ENCODE data around the gene AP4B1.

Gene AP4B1

DNA sequence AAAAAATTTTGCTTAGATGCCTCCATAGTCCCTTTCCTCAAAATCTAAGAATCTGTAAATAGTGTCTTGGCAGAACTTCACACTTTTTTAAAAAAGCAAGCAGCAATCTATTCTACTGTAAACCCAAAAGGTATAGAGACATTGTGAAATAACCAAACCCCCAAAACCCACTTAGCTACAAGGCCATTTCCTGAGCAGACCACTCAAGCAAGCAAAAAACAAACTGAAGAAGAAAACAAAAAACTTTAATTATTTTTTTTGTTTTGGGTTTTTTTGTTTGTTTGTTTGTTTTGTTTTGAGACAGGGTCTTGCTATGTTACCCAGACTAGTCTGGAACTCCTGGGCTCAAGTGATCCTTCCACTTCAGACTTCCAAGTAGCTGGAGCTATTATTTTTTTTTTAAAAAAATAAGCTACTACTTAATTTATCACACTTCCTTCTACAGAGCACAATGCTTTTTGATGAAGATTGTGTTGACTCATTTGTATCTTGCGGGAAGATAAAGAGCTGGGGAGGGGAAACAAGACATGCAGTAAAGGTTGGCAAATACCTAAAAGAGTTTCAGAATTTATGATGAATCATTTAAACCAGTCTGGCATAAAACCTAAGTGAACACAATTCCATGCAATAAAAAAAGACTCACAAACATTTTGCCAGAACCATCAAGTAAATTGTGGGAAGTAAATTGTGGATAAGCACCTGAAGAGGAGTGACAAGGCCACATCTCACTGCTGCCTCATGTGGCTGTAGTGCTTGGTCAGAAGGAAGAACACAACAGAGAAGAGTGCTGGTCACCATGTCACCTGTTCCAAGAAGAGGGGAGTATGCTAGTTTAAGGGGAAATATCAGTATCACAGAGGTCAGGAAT is 30.4 kb downstream of the AP4B1 start:
- Histone ChIP-seq H3K4me1 (no peaks in the 10 kb centered on the region), H3K27me3 (no peaks in the 10 kb centered on the region), H3K4me3 (no peak overlapping the region), H3K27ac (no peak overlapping the region), H3K36me3 (no peaks in the 10 kb centered on the region), H3K9me3 (no peaks in the 10 kb centered on the region)
- intact Hi-C loops (cut with DNase I; ENCODE audit: low total_unique reads) = no loop called here
- TF ChIP-seq, protein P1, sequence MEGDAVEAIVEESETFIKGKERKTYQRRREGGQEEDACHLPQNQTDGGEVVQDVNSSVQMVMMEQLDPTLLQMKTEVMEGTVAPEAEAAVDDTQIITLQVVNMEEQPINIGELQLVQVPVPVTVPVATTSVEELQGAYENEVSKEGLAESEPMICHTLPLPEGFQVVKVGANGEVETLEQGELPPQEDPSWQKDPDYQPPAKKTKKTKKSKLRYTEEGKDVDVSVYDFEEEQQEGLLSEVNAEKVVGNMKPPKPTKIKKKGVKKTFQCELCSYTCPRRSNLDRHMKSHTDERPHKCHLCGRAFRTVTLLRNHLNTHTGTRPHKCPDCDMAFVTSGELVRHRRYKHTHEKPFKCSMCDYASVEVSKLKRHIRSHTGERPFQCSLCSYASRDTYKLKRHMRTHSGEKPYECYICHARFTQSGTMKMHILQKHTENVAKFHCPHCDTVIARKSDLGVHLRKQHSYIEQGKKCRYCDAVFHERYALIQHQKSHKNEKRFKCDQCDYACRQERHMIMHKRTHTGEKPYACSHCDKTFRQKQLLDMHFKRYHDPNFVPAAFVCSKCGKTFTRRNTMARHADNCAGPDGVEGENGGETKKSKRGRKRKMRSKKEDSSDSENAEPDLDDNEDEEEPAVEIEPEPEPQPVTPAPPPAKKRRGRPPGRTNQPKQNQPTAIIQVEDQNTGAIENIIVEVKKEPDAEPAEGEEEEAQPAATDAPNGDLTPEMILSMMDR (IDR thresholded peaks at IDR 0.05) = no peak
- DNase-seq = no peak

DNA sequence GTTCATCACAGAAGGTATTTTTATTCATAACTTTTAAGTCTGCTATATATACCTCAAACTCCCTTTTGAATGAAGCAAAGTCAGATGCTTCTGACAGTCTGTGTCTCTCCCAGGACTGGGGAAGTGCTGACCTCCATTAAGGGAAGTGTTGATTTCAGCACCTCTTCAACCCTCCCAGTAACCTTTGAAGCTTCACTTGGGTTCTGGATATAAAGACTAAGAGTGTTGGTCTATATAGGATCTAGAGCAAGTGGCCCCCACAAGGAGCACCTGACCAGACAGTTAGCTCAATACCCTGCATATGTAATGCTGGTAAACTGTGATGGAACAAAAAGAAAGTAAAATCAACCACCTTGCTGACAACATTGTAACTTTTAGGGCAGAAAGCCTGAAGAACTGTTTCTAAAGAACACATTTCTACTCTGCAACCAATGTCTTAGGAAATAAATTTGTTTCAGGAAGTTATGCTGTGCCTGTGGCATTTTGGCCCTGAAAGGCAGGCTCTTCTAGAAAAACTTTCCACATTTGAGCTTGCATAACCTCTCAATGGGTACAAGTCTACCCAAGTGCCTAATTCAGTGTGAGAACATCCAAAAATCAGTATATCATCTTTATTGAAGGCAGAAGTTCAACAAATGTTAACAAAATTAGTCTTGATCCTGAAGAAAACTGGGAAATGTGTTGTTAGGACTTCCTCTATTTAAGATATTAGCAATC is 32.2 kb downstream of the AP4B1 start:
- no peaks in the 10 kb centered on the region for H3K4me1 ChIP-seq
- TF ChIP-seq, protein P1 (IDR thresholded peaks at IDR 0.05) = no peak
- H3K27ac ChIP-seq = no peak overlapping the region
- DNase-seq = no peak
- H3K9me3 ChIP-seq = no peaks in the 10 kb centered on the region
- no peak overlapping the region for H3K4me3 ChIP-seq
- intact Hi-C loops (cut with DNase I; ENCODE audit: low total_unique reads) = no loop called here
- no peaks in the 10 kb centered on the region for H3K36me3 ChIP-seq
- H3K27me3 ChIP-seq = no peaks in the 10 kb centered on the region

DNA sequence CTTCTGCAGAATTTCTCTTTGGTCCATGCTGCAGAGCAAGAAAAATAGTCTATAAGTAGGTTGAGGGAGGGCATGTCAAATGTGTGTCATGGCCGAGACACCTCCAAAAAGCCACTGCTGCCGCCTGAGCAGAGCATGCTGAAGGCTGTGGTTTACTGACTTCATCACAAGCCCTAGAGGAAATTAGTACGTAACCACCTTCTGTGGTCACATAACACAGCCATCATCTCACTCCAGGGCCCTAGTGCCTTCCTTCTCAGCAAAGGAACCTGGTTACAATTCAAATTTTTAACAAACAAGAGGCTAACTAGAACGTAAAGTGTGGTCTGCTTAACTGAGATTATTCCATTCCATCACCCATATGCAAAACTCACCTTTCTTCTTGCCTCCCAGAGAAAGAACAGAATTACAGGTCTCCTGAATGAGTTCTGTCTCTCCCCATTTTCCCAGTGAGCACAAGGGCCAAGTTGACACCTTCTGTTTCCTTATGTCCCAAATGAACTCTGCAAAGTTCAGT is 32.9 kb downstream of the AP4B1 start, which contains the start of gene PTPN22:
PTPN22 (minus strand) TSS at position 116 of the 517 bp plus-strand sequence.
- H3K27ac ChIP-seq = no peak within 1 kb of the TSS
- no peaks in the 10 kb centered on the region for H3K36me3 ChIP-seq
- intact Hi-C loops (cut with DNase I; ENCODE audit: low total_unique reads) = no loop called here
- no peaks in the 10 kb centered on the region for H3K27me3 ChIP-seq
- no peaks in the 10 kb centered on the region for H3K4me1 ChIP-seq
- no peaks in the 10 kb centered on the region for H3K9me3 ChIP-seq
- peak in 1 of 2 donors; percentile 31 for DNase-seq
- H3K4me3 ChIP-seq = peak within 1 kb of the TSS in 1 of 2 donors; percentile 9
- TF ChIP-seq, protein P1 (IDR thresholded peaks at IDR 0.05) = no peak

DNA sequence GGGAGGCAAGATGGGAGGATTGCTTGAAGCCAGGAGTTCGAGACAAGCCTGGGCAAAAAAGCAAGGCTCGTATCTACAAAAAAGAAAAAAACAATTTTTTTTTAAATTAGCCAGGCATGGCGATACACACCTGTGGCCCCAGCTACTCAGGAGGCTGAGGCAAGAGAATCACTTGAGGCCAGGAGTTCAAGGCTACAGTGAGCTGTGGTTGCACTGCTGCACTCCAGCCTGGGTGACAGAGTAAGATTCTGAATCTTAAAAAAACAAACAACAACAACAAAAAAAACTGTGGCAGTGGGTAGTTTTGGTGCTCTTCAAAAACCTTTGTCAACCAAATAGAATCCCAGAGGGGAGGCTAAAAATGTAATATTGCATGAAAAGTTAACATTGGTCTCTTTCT is 33.8 kb downstream of the AP4B1 start:
- Histone ChIP-seq H3K9me3 (no peaks in the 10 kb centered on the region), H3K36me3 (no peaks in the 10 kb centered on the region), H3K27me3 (no peaks in the 10 kb centered on the region), H3K27ac (no peak overlapping the region), H3K4me1 (no peaks in the 10 kb centered on the region), H3K4me3 (peak overlapping the region in 1 of 2 donors; percentile 9)
- intact Hi-C loops (cut with DNase I; ENCODE audit: low total_unique reads) = no loop called here
- TF ChIP-seq, protein P1 (IDR thresholded peaks at IDR 0.05) = no peak
- no peak for DNase-seq

DNA sequence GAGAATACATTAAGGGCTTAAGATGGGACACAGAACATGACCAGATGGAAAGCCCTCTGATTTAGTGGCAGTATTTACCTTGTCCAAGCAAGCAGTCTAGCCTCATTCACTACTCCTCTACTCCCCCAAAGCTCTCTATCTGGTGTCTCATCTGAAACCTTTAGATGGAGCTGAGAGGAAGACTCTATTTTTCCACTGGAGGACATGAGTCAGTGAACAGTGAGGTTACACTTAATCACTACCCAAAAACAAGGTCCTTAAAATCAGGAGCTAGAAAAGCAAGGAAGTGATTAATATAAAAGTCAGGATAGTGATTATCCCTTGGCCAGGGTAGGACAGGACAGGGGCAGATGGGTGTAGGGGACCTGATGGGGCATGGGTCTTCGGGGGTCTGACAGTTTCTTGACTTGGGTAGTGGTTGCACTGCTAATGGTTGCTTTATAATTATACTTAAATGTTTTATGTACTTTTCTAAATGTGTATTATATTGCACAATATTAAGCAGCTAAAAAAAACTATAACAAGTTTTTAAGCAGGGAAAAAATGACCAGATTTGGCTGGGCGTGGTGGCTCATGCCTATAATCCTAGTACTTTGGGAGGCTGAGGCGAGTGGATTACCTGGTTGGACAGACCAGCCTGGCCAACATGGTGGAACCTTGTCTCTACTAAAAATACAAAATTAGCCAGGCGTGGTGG is 36.1 kb downstream of the AP4B1 start:
- no peaks in the 10 kb centered on the region for H3K27me3 ChIP-seq
- H3K9me3 ChIP-seq = no peaks in the 10 kb centered on the region
- no peak overlapping the region for H3K4me3 ChIP-seq
- H3K4me1 ChIP-seq = no peaks in the 10 kb centered on the region
- TF ChIP-seq, protein P1 (IDR thresholded peaks at IDR 0.05) = no peak
- intact Hi-C loops (cut with DNase I; ENCODE audit: low total_unique reads) = no loop called here
- H3K36me3 ChIP-seq = no peaks in the 10 kb centered on the region
- no peak overlapping the region for H3K27ac ChIP-seq
- no peak for DNase-seq

Measured in tibial artery (tissue), 4 donors.